LNCaP clone FGC (cell line): ENCODE data around the gene MFSD8.

Experiments
- DNase-seq: peaks from one replicate; pipeline ENCODE4 v3.0.0-alpha.2; 2011; ENCODE audit warnings: low read depth
- H3K4me3 ChIP-seq: 2 replicates; pipeline ENCODE4 v1.5.1; 2011; ENCODE audit warnings: mild to moderate bottlenecking, low read depth, low read length, control low read depth
- TF ChIP-seq, protein P1 (sequence below): IDR thresholded peaks from 2 replicates; pipeline ENCODE4 v1.5.1; 2012; ENCODE audit warnings: mild to moderate bottlenecking; ENCODE audit not compliant: control insufficient read depth, insufficient read depth; ENCODE audit errors: extremely low read depth

Gene MFSD8

DNA sequence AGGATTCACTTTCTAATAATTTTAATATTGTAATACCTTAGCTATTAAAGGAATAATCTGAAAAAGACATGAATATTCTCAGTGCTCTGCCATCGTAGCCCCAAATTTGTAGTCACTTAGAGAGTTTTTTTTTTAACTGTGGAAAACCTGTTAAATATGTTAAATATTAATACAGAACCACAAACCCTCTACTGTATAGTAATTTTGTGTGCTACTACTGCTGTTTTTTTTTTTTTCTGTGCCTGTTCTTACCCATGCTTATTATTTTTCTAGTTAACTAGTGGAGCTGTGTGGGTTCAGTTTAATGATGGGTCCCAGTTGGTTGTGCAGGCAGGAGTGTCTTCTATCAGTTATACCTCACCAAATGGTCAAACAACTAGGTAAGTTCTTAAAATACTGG lies 68.4 kb downstream of the MFSD8 start:
- no peak overlapping the region for H3K4me3 ChIP-seq
- TF ChIP-seq, protein P1, sequence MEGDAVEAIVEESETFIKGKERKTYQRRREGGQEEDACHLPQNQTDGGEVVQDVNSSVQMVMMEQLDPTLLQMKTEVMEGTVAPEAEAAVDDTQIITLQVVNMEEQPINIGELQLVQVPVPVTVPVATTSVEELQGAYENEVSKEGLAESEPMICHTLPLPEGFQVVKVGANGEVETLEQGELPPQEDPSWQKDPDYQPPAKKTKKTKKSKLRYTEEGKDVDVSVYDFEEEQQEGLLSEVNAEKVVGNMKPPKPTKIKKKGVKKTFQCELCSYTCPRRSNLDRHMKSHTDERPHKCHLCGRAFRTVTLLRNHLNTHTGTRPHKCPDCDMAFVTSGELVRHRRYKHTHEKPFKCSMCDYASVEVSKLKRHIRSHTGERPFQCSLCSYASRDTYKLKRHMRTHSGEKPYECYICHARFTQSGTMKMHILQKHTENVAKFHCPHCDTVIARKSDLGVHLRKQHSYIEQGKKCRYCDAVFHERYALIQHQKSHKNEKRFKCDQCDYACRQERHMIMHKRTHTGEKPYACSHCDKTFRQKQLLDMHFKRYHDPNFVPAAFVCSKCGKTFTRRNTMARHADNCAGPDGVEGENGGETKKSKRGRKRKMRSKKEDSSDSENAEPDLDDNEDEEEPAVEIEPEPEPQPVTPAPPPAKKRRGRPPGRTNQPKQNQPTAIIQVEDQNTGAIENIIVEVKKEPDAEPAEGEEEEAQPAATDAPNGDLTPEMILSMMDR = no peak
- DNase-seq = no peak

GRCh38 chr4:127896069-127896468 lies 68.9 kb downstream of the MFSD8 start:
- TF ChIP-seq, protein P1 = no peak
- H3K4me3 ChIP-seq = no peak overlapping the region

GRCh38 chr4:127889903-127890302 lies 75.1 kb downstream of the MFSD8 start:
- TF ChIP-seq, protein P1 = no peak
- no peak for DNase-seq
- H3K4me3 ChIP-seq = no peak overlapping the region

More at GRCh38 chr4:127896069-127896468, 68.9 kb downstream of the MFSD8 start:
- peak; percentile 53 for DNase-seq

DNA sequence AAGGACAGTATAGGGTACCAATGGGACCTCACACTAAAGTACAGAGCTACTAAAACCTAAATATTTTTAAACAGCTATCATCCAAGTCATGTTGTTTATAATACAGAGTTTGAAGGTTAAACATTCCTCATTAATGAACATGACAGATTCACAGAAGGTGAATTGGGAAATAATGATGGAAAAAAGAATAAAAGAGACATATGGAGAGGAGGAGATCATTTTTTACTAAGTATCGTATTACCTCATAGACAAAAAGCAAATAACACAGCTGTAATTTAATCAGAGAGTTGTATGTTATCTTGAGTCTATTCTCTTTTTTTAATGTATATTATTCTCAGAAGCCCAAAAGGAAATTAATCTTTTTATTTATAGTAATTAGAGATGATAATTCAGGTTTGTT lies 76.4 kb downstream of the MFSD8 start:
- H3K4me3 ChIP-seq = no peak overlapping the region
- DNase-seq = no peak
- TF ChIP-seq, protein P1 = no peak

DNA sequence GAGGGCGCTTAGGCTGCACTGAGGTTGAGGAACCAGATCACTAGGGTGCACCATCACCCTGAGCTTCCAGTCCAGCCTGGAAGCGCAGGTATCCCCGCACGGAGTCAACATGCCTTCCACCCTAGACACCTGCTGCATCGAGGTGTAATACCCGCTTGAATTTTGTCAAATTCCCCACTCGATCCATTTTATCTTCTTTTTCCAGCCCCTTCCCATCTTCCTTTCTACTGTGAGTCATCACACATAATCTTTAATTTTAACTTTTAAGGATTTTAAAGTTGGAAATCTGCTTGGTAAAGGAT lies 83.5 kb downstream of the MFSD8 start:
- TF ChIP-seq, protein P1 = peak; percentile 39; the same call in 1 of the 2 replicates
- DNase-seq = no peak
- H3K4me3 ChIP-seq = peak overlapping the region; percentile 93

DNA sequence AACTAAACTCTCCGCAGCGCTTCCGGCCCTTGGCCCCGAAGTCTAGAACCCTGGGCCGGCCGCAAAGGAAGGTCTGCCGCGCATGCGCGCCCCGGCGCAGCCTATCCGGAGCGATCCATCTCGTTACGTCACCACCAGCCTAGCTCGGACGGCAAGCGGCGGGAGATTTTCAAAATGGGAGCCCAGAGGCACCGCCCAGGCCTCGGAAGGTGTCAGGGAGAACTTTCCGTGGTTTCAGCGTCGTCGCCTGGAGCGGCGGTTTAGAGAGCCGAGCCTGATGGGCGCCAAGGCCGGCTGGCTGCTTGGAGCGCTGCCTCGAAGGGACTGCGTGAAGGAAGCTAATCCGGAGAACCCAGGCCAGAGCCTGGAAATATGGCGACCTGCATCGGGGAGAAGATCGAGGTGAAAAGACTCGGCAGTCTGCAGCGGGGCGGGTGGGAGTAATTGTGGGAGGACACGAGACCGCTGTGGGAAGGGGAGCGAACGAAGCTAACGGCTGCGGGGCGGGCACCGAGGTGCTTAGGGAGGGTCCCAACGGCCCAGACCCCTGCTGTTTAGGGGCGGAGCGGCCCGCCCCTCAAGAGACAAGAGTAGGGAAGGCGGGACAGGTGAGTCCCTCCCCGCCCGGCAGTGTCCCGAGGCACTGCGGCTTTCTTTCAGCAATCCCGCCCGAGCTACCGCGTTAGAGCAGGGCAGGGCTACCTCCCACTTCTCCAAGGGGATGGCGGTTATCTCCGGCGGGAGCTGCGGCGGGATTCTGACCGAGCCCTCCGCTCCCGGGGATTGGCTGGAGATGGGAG lies 84.0 kb downstream of the MFSD8 start, which contains the start of gene PLK4:
TSS of gene PLK4 (plus strand) at position 131 of the 800 bp plus-strand sequence. CDS start at position 373, 242 bp downstream.
- peak; percentile 76 for DNase-seq
- TF ChIP-seq, protein P1 = no peak
- H3K4me3 ChIP-seq = peak within 1 kb of the TSS; percentile 93

GRCh38 chr4:127875791-127876190 lies 89.2 kb downstream of the MFSD8 start:
- DNase-seq = no peak
- TF ChIP-seq, protein P1 = no peak
- H3K4me3 ChIP-seq = no peak overlapping the region
